ENCODE data around the gene SLITRK5.

GRCh38 chr13:87698268-87698667 is 27.1 kb downstream of the SLITRK5 start:
- TF ChIP-seq POLR2AphosphoS5 (IDR thresholded peaks at IDR 0.05; ENCODE audit: borderline replicate concordance, low read depth, low read length) (no peak), EZH2 (IDR thresholded peaks at IDR 0.05) (no peak), FOXP2 (optimal IDR thresholded peaks at IDR 0.05; ENCODE audit: control extremely low read depth, extremely low read length, insufficient read depth) (no peak)

Data from SK-N-MC (cell line).